Anterior cingulate cortex (tissue), 58 donors: ENCODE data around the gene NCBP2.

Source experiments
- DNase-seq, 58 donors: peaks; one replicate each; lab custom pipeline; 2025; lab: John Stamatoyannopoulos, UW

The NCBP2 gene

DNA sequence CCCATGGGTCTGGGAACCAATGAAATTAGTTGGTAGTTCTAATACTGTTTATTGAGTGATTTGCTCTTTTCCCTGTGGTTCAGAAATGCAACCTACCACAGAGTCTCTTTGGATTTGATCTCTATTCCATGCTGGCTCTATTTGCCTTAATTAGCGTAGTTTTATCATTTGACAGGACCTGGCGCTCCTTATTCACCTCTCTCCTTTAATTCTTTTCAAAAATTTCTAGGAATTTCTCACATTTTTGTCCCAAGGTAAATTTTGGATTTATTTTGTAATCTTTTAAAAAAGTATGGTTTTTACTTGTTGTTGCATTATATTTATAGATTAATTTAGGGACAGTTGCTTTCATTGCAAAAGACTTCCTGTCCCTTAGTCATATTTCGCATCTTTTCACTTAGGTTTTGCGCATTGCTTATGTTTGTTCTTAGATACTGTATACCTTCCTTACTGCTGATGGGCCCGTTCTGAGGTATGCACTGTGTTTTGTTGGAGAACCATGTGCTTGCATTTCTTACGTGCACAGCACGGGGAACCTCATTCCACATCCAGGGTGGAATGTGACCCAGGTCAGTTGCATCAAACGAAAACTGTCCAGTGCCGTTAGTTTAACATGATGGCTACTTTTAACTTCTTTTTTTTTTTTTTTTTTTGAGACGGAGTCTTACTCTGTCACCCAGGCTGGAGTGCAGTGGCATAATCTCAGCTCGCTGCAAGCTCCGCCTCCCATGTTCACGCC, 47.6 kb downstream of the NCBP2 start:
- no peak for DNase-seq

DNA sequence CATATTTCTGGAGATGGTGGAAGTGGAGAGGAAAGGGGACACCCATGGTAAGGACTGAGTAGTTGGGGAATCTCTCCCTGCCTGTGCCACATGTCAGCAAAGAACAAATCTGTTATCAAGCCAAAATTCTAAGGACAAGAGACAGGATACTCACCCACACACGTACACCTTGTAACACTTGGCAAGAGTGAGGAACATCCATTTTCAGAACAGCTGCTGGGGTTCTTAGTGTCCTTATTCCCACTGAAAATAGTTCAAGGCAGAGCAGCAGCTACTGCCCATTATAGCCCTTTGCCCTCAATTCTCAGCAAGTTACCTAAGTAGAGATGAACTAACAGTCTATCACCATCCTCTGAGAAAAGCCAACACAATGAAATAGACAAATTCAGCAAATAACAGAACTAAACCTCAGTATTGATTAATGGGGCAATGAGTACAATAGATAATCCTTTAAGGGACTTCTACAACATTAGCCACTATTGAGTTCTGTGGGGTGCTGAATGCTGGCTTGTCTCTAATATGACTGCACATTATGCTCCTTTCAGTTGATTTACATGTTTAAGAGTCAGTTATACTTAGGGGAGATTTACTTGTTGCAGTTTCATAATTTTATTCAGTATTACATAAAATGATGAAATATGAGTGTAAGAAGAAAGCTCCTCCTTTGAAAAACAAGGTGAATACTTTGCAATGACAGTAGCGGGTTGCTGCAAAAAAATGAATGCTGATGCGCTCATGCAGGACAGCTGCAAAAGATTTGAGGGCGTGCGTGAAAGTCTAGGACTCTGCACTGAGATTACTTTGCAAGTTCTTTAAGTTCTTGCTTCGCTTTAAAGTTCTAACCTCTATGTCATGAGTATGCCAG, 52.3 kb downstream of the NCBP2 start:
- DNase-seq: no peak

DNA sequence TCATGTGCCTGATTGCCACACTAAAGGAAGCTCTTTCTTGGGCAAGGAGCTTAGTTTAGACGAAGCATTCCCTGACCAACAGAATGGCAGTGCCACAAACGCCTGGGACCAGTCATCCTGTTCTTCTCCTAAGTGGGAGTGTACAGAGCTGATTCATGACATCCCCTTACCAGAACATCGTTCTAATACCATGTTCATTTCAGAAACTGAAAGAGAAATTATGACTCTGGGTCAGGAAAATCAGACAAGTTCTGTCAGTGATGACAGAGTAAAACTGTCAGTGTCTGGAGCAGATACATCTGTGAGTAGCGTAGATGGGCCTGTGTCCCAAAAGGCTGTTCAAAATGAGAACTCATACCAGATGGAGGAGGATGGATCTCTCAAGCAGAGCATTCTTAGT, 56.2 kb downstream of the NCBP2 start:
- DNase-seq: no peak
